H9 (cell line): ENCODE data around the gene MGAT2. TPM values are rescaled to one million over a fixed set of nuclear protein-coding genes. Genes with fewer than 3 reads are reported as not detected.

ENCODE experiments used
- DNase-seq: peaks from one replicate; pipeline ENCODE4 v3.0.0-alpha.2; 2017
- H2AFZ ChIP-seq: one replicate; pipeline ENCODE4 v1.6.1; 2013; ENCODE audit warnings: mild to moderate bottlenecking, low read length, control low read depth, moderate library complexity
- H2AK5ac ChIP-seq: 2 replicates; pipeline ENCODE4 v1.6.1; 2013; ENCODE audit warnings: low read length, control low read depth, mixed read lengths; ENCODE audit not compliant: insufficient read length
- H2BK120ac ChIP-seq: one replicate; pipeline ENCODE4 v1.6.1; 2013; ENCODE audit warnings: low read depth, mild to moderate bottlenecking, low read length, control low read depth, inconsistent platforms; ENCODE audit not compliant: poor library complexity, severe bottlenecking
- H2BK12ac ChIP-seq: 2 replicates; pipeline ENCODE4 v1.6.1; 2013; ENCODE audit warnings: low read length, control low read depth, mixed read lengths, low read depth; ENCODE audit not compliant: insufficient read length
- H2BK15ac ChIP-seq: 2 replicates; pipeline ENCODE4 v1.6.1; 2013; ENCODE audit warnings: low read depth, low read length, control low read depth
- H2BK20ac ChIP-seq: one replicate; pipeline ENCODE4 v1.6.1; 2013; ENCODE audit warnings: low read depth, mild to moderate bottlenecking, low read length, control low read depth, inconsistent platforms; ENCODE audit not compliant: poor library complexity, severe bottlenecking
- H2BK5ac ChIP-seq: 2 replicates; pipeline ENCODE4 v1.6.1; 2013; ENCODE audit warnings: low read length, control low read depth, mixed read lengths; ENCODE audit not compliant: insufficient read length
- H3K14ac ChIP-seq: 2 replicates; pipeline ENCODE4 v1.6.1; 2013; ENCODE audit warnings: low read length, control low read depth; ENCODE audit not compliant: insufficient read depth
- H3K18ac ChIP-seq: 2 replicates; pipeline ENCODE4 v1.6.1; 2013; ENCODE audit warnings: low read depth, mild to moderate bottlenecking, mixed read lengths, low read length, control low read depth; ENCODE audit not compliant: insufficient read length
- H3K23ac ChIP-seq: 2 replicates; pipeline ENCODE4 v1.6.1; 2013; ENCODE audit warnings: low read length, control low read depth, mixed read lengths, low read depth; ENCODE audit not compliant: insufficient read length
- H3K23me2 ChIP-seq: 2 replicates; pipeline ENCODE4 v1.6.1; 2013; ENCODE audit warnings: low read depth, mild to moderate bottlenecking, mixed read lengths, low read length, control low read depth; ENCODE audit not compliant: insufficient read length, poor library complexity, severe bottlenecking
- H3K27ac ChIP-seq: 2 replicates; pipeline ENCODE4 v1.5.1; 2013; ENCODE audit warnings: low read length, control low read depth, mixed read lengths, low read depth; ENCODE audit not compliant: insufficient read length
- H3K27me3 ChIP-seq: 2 replicates; pipeline ENCODE4 v1.6.1; 2013; ENCODE audit warnings: low read length, control low read depth, inconsistent platforms; ENCODE audit not compliant: insufficient read depth
- H3K4ac ChIP-seq: 2 replicates; pipeline ENCODE4 v1.6.1; 2013; ENCODE audit warnings: low read depth, mild to moderate bottlenecking, control low read depth, inconsistent platforms, low read length, moderate library complexity
- H3K4me1 ChIP-seq: 2 replicates; pipeline ENCODE4 v1.6.1; 2013; ENCODE audit warnings: low read length, control low read depth, inconsistent platforms; ENCODE audit not compliant: insufficient read depth
- H3K4me2 ChIP-seq: 2 replicates; pipeline ENCODE4 v1.6.1; 2013; ENCODE audit warnings: low read length, control low read depth, mixed read lengths; ENCODE audit not compliant: insufficient read length, insufficient read depth
- H3K56ac ChIP-seq: 2 replicates; pipeline ENCODE4 v1.6.1; 2013; ENCODE audit warnings: low read depth, mild to moderate bottlenecking, mixed read lengths, low read length, control low read depth; ENCODE audit not compliant: insufficient read length
- H3K79me1 ChIP-seq: 2 replicates; pipeline ENCODE4 v1.6.1; 2013; ENCODE audit warnings: low read depth, mild to moderate bottlenecking, moderate library complexity, low read length, control low read depth, inconsistent platforms; ENCODE audit not compliant: insufficient read depth, poor library complexity, severe bottlenecking
- H3K79me2 ChIP-seq: 2 replicates; pipeline ENCODE4 v1.6.1; 2013; ENCODE audit warnings: low read length, control low read depth, inconsistent platforms; ENCODE audit not compliant: insufficient read depth
- H3K9ac ChIP-seq: 2 replicates; pipeline ENCODE4 v1.6.1; 2013; ENCODE audit warnings: low read length, control low read depth, mixed read lengths; ENCODE audit not compliant: insufficient read length; ENCODE audit errors: extremely low read depth
- H3K9me3 ChIP-seq: one replicate; pipeline ENCODE4 v1.6.1; 2013; ENCODE audit warnings: low read depth, low read length, inconsistent platforms; ENCODE audit not compliant: control insufficient read depth
- H3T11ph ChIP-seq: one replicate; pipeline ENCODE4 v1.6.1; 2013; ENCODE audit warnings: mild to moderate bottlenecking, low read length, control low read depth, inconsistent platforms
- H4K20me1 ChIP-seq: one replicate; pipeline ENCODE4 v1.6.1; 2013; ENCODE audit not compliant: control insufficient read depth, insufficient read length, insufficient read depth
- H4K5ac ChIP-seq: 2 replicates; pipeline ENCODE4 v1.6.1; 2013; ENCODE audit warnings: low read depth, mild to moderate bottlenecking, mixed read lengths, low read length, control low read depth; ENCODE audit not compliant: insufficient read length
- H4K8ac ChIP-seq: replicated peaks from 2 replicates; pipeline ENCODE4 v1.6.1; 2013; ENCODE audit warnings: low read length, control low read depth, mixed read lengths, low read depth; ENCODE audit not compliant: insufficient read length
- H4K91ac ChIP-seq: 2 replicates; pipeline ENCODE4 v1.6.1; 2013; ENCODE audit warnings: low read depth, mild to moderate bottlenecking, moderate library complexity, mixed read lengths, low read length, control low read depth; ENCODE audit not compliant: insufficient read length
- H3K27ac Mint-ChIP-seq, 3 experiments: 2 replicates in 2 of 3; 3 replicates in 1 of 3; pipeline ENCODE4 v1.8.0; 2020 to 2021; ENCODE audit warnings: mixed read lengths in 3 of 3, mild to moderate bottlenecking in 1 of 3, moderate library complexity in 1 of 3
- H3K27me3 Mint-ChIP-seq: 2 replicates; pipeline ENCODE4 v1.8.0; 2021; ENCODE audit warnings: low read depth, mild to moderate bottlenecking, moderate library complexity, mixed read lengths
- H3K36me3 Mint-ChIP-seq, 3 experiments: 2 replicates in 2 of 3; 3 replicates in 1 of 3; pipeline ENCODE4 v1.8.0; 2020 to 2021; ENCODE audit warnings: low read depth in 3 of 3, mixed read lengths in 3 of 3; ENCODE audit not compliant: insufficient read depth in 1 of 3
- H3K4me1 Mint-ChIP-seq, 2 experiments: 2 replicates each; pipeline ENCODE4 v1.8.0; 2020; ENCODE audit warnings: mixed read lengths in 2 of 2
- H3K4me3 Mint-ChIP-seq, 2 experiments: 2 replicates in 1 of 2; 3 replicates in 1 of 2; pipeline ENCODE4 v1.8.0; 2020 to 2021; ENCODE audit warnings: mild to moderate bottlenecking in 2 of 2, mixed read lengths in 2 of 2, moderate library complexity in 1 of 2
- H3K9me3 Mint-ChIP-seq, 2 experiments: 2 replicates in 1 of 2; 3 replicates in 1 of 2; pipeline ENCODE4 v1.8.0; 2020; ENCODE audit warnings: mild to moderate bottlenecking in 2 of 2, mixed read lengths in 2 of 2, moderate library complexity in 1 of 2
- WGBS: extraction: QIAGEN DNeasy Blood & Tissue Kit; methylation state at CpG from one replicate; pipeline ENCODE4 v1.1.7; 2013; ENCODE audit warnings: missing lambda C conversion rate, low lambda C conversion rate, mixed read lengths; ENCODE audit not compliant: insufficient read length; ENCODE audit errors: extremely low coverage; 5-methylcytosine and 5-hydroxymethylcytosine counted together
- total RNA-seq: library from RNA; stranded (reverse); gene quantifications from 2 replicates; pipeline ENCODE4 v1.2.1, GENCODE V29; 2021
- TF ChIP-seq, protein P1 (sequence below): fragments of 200-600 bp; sonication (generic); conservative IDR thresholded peaks from 3 replicates; pipeline ENCODE4 v1.8.0; 2021; ENCODE audit warnings: antibody characterized with exemption, mild to moderate bottlenecking

The MGAT2 gene
- total RNA-seq, 1 experiment from 2014 or later = 24.5 TPM

- DNase-seq = no peak
- H3K27ac ChIP-seq = no peak overlapping the region
These were observed 39.1 kb upstream of the MGAT2 start for GRCh38 chr14:49581209-49582112.

More at GRCh38 chr14:49581209-49582112, 39.1 kb upstream of the MGAT2 start:
- Histone ChIP-seq H3K9ac (no peak overlapping the region), H3K23me2 (peaks cover 11% of the 10 kb centered on the region), H3T11ph (no peak overlapping the region), H4K8ac (no peak overlapping the region), H2BK5ac (no peak overlapping the region), H3K27me3 (no peaks in the 10 kb centered on the region), H4K91ac (no peak overlapping the region), H3K23ac (no peak overlapping the region), H2BK120ac (no peak overlapping the region), H3K4me2 (no peak overlapping the region), H2AFZ (no peak overlapping the region), H3K9me3 (no peaks in the 10 kb centered on the region), H4K20me1 (no peaks in the 10 kb centered on the region), H3K4ac (no peak overlapping the region), H3K56ac (no peak overlapping the region), H3K79me1 (peaks cover 9% of the 10 kb centered on the region), H2BK20ac (no peak overlapping the region), H2BK12ac (no peak overlapping the region), H2BK15ac (no peak overlapping the region), H3K14ac (no peak overlapping the region), H4K5ac (no peak overlapping the region), H3K4me1 (peaks cover 5% of the 10 kb centered on the region; the same call in 1 of the 2 replicates), H2AK5ac (no peak overlapping the region), H3K79me2 (peaks cover 24% of the 10 kb centered on the region), H3K18ac (peak overlapping the region; percentile 60)
- Mint-ChIP-seq H3K27me3 (peaks cover 3% of the 10 kb centered on the region; the same call in 1 of the 2 replicates), H3K4me1 (peaks cover 26 to 35% of the 10 kb centered on the region in 2 experiments), H3K4me3 (peak overlapping the region in 1 of 2 experiments; percentile 47; a peak in 1 of 5 replicates), H3K27ac (peak overlapping the region in 2 of 3 experiments; percentile 53 to 75; a peak in 4 of 7 replicates), H3K36me3 (peaks cover 58 to 64% (median 59%) of the 10 kb centered on the region in 3 experiments), H3K9me3 (no peaks in the 10 kb centered on the region)
- no CpG with 5 or more reads among the region's 9 CpGs for WGBS
- TF ChIP-seq, protein P1, sequence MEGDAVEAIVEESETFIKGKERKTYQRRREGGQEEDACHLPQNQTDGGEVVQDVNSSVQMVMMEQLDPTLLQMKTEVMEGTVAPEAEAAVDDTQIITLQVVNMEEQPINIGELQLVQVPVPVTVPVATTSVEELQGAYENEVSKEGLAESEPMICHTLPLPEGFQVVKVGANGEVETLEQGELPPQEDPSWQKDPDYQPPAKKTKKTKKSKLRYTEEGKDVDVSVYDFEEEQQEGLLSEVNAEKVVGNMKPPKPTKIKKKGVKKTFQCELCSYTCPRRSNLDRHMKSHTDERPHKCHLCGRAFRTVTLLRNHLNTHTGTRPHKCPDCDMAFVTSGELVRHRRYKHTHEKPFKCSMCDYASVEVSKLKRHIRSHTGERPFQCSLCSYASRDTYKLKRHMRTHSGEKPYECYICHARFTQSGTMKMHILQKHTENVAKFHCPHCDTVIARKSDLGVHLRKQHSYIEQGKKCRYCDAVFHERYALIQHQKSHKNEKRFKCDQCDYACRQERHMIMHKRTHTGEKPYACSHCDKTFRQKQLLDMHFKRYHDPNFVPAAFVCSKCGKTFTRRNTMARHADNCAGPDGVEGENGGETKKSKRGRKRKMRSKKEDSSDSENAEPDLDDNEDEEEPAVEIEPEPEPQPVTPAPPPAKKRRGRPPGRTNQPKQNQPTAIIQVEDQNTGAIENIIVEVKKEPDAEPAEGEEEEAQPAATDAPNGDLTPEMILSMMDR = no peak
